AG09319 (cell line): ENCODE results near the gene BCORL1.

Experiments
- DNase-seq: peaks from one replicate; pipeline ENCODE4 v3.0.0-alpha.2; 2010; ENCODE audit warnings: low read depth; ENCODE audit errors: extremely low read depth
- CTCF ChIP-seq: IDR thresholded peaks from 2 replicates; pipeline ENCODE4 v1.5.1; 2011; ENCODE audit warnings: low read depth, mild to moderate bottlenecking, inconsistent platforms, low read length, moderate library complexity

The BCORL1 gene

GRCh38 chrX:129982300-129983251 is at the start of gene BCORL1:
TSS of gene BCORL1 (plus strand) at chrX:129982635. CDS start at chrX:130005232, 22,597 bp downstream.
- TF ChIP-seq CTCF = no peak
- DNase-seq = peak; percentile 84

GRCh38 chrX:129932821-129933321 is 49.6 kb upstream of the BCORL1 start:
- TF ChIP-seq CTCF = no peak
- DNase-seq = no peak

GRCh38 chrX:129933700-129934099 is 48.7 kb upstream of the BCORL1 start:
- TF ChIP-seq CTCF = no peak
- DNase-seq = no peak

- no peak for DNase-seq
These were observed 48.0 kb upstream of the BCORL1 start for GRCh38 chrX:129934461-129934860.

GRCh38 chrX:129934952-129935351 is 47.5 kb upstream of the BCORL1 start:
- DNase-seq = no peak
- no peak for TF ChIP-seq CTCF

More at GRCh38 chrX:129934461-129934860, 48.0 kb upstream of the BCORL1 start:
- TF ChIP-seq CTCF = no peak

GRCh38 chrX:129938081-129938480 is 44.4 kb upstream of the BCORL1 start:
- DNase-seq = no peak
- no peak for TF ChIP-seq CTCF

GRCh38 chrX:129939986-129940385 is 42.4 kb upstream of the BCORL1 start:
- DNase-seq = no peak
- TF ChIP-seq CTCF = no peak
